NT2/D1 (cell line): ENCODE results near the gene CACNA1G.
A peak's percentile ranks its signal among the peaks of the same experiment; 100 is the strongest.

Experiments
- DNase-seq: peaks from one replicate; pipeline ENCODE4 v3.0.0-alpha.2; 2011; ENCODE audit warnings: low read depth, low spot score
- H3K27me3 ChIP-seq: 2 replicates; pipeline ENCODE4 v1.6.0; 2011; ENCODE audit warnings: mild to moderate bottlenecking; ENCODE audit not compliant: insufficient read length, insufficient read depth
- H3K36me3 ChIP-seq: 2 replicates; pipeline ENCODE4 v1.6.1; 2011; ENCODE audit warnings: mild to moderate bottlenecking, low read length, mixed read lengths; ENCODE audit not compliant: insufficient read depth, insufficient read length
- H3K4me1 ChIP-seq: 2 replicates; pipeline ENCODE4 v1.5.1; 2011; ENCODE audit not compliant: insufficient read depth, insufficient read length
- H3K4me3 ChIP-seq: 2 replicates; pipeline ENCODE4 v1.5.1; 2011; ENCODE audit warnings: low read depth; ENCODE audit not compliant: insufficient read length
- H3K9ac ChIP-seq: 2 replicates; pipeline ENCODE4 v1.6.0; 2011; ENCODE audit warnings: low read depth; ENCODE audit not compliant: insufficient read length
- H3K9me3 ChIP-seq: 2 replicates; pipeline ENCODE4 v1.5.1; 2011; ENCODE audit warnings: mild to moderate bottlenecking, low read length; ENCODE audit not compliant: insufficient read depth
- SUZ12 ChIP-seq: IDR thresholded peaks from 2 replicates; pipeline ENCODE4 v1.6.1; 2011; ENCODE audit not compliant: insufficient read length, insufficient read depth; ENCODE audit errors: extremely low read depth
- YY1 ChIP-seq: IDR thresholded peaks from 2 replicates; pipeline ENCODE4 v1.6.1; 2011; ENCODE audit not compliant: insufficient read length, insufficient read depth
- ZNF274 ChIP-seq: IDR thresholded peaks from 2 replicates; pipeline ENCODE4 v1.6.1; 2011; ENCODE audit warnings: mild to moderate bottlenecking, low read depth, low read length

Gene CACNA1G

GRCh38 chr17:50634224-50634914 is 73.9 kb downstream of the CACNA1G start, which contains the start of gene ABCC3:
ABCC3 (plus strand) TSS chr17:50634881; CDS start chr17:50634937, 56 bp downstream.
- no peak for DNase-seq
- no peaks in the 10 kb centered on the region for H3K9me3 ChIP-seq
- peaks cover 56% of the 10 kb centered on the region for H3K27me3 ChIP-seq
- H3K4me3 ChIP-seq, result peak within 1 kb of the TSS; percentile 39
- no peaks in the 10 kb centered on the region for H3K36me3 ChIP-seq
- peak within 1 kb of the TSS; percentile 57 for H3K9ac ChIP-seq
- TF ChIP-seq YY1 (no peak), SUZ12 (peak; percentile 73), ZNF274 (no peak)
- peaks cover 13% of the 10 kb centered on the region for H3K4me1 ChIP-seq

GRCh38 chr17:50634915-50635731 is 74.6 kb downstream of the CACNA1G start:
- TF ChIP-seq SUZ12 (no peak), ZNF274 (no peak), YY1 (no peak)
- H3K4me3 ChIP-seq, result peak overlapping the region; percentile 39
- no peaks in the 10 kb centered on the region for H3K36me3 ChIP-seq
- H3K9me3 ChIP-seq, result no peaks in the 10 kb centered on the region
- H3K9ac ChIP-seq, result peak overlapping the region; percentile 57
- H3K27me3 ChIP-seq, result peaks cover 56% of the 10 kb centered on the region
- DNase-seq, result no peak
- H3K4me1 ChIP-seq, result peaks cover 10% of the 10 kb centered on the region

- no peak for DNase-seq
- Histone ChIP-seq H3K4me1 (peaks cover 12% of the 10 kb centered on the region), H3K36me3 (no peaks in the 10 kb centered on the region), H3K27me3 (peaks cover 56% of the 10 kb centered on the region), H3K9me3 (no peaks in the 10 kb centered on the region), H3K9ac (no peak overlapping the region), H3K4me3 (no peak overlapping the region)
- TF ChIP-seq ZNF274 (no peak), YY1 (no peak), SUZ12 (no peak)
Observed at GRCh38 chr17:50635732-50635981, 75.1 kb downstream of the CACNA1G start.

GRCh38 chr17:50635982-50636803 is 75.7 kb downstream of the CACNA1G start:
- Histone ChIP-seq H3K27me3 (peaks cover 53% of the 10 kb centered on the region), H3K9ac (no peak overlapping the region), H3K4me3 (no peak overlapping the region), H3K4me1 (peaks cover 15% of the 10 kb centered on the region), H3K36me3 (no peaks in the 10 kb centered on the region), H3K9me3 (no peaks in the 10 kb centered on the region)
- no peak for TF ChIP-seq ZNF274
- DNase-seq, result no peak

GRCh38 chr17:50636804-50637195 is 76.3 kb downstream of the CACNA1G start:
- H3K36me3 ChIP-seq, result no peaks in the 10 kb centered on the region
- no peak overlapping the region for H3K4me3 ChIP-seq
- no peaks in the 10 kb centered on the region for H3K9me3 ChIP-seq
- H3K27me3 ChIP-seq, result peaks cover 51% of the 10 kb centered on the region
- DNase-seq, result no peak
- no peak overlapping the region for H3K9ac ChIP-seq
- peaks cover 15% of the 10 kb centered on the region for H3K4me1 ChIP-seq
- TF ChIP-seq ZNF274, result no peak
- TF ChIP-seq YY1, result no peak
- no peak for TF ChIP-seq SUZ12

GRCh38 chr17:50637829-50638605 is 77.5 kb downstream of the CACNA1G start:
- Histone ChIP-seq H3K4me3 (no peak overlapping the region), H3K36me3 (no peaks in the 10 kb centered on the region), H3K9ac (no peak overlapping the region), H3K4me1 (peaks cover 15% of the 10 kb centered on the region), H3K9me3 (no peaks in the 10 kb centered on the region), H3K27me3 (peaks cover 39% of the 10 kb centered on the region)
- no peak for DNase-seq
- TF ChIP-seq YY1 (no peak), SUZ12 (no peak), ZNF274 (no peak)
